Left lung (tissue), 10 donors: ENCODE data around the gene ANKS1B. TPM values are rescaled to one million over a fixed set of nuclear protein-coding genes. Genes with fewer than 3 reads are reported as not detected.

Source experiments
- ATAC-seq: fragments of 200-7000 bp; cut with Tn5 transposase; one replicate; pipeline ENCODE4 v1.9.1; 2020; ENCODE audit warnings: moderate library complexity
- DNase-seq, 4 donors: peaks; one replicate each; pipeline ENCODE4 v3.0.0-alpha.2; 2013 to 2020
- H3K27ac ChIP-seq, 2 donors: fragments of 200-600 bp; sonication (generic) in 1 of 2; one replicate each; pipeline versions ENCODE4 v1.5.0 to v1.8.0; 2020 to 2021
- H3K27me3 ChIP-seq, 2 donors: fragments of 200-600 bp; sonication (generic) in 1 of 2; one replicate each; pipeline versions ENCODE4 v1.5.0 to v1.8.0; 2020 to 2021
- H3K36me3 ChIP-seq, 2 donors: fragments of 200-600 bp; sonication (generic) in 1 of 2; one replicate each; pipeline versions ENCODE4 v1.5.0 to v1.8.0; 2020 to 2021
- H3K4me1 ChIP-seq, 2 donors: fragments of 200-600 bp; one replicate each; pipeline ENCODE4 v1.8.0; 2021
- H3K4me3 ChIP-seq, 2 donors: fragments of 200-600 bp; sonication (generic) in 1 of 2; one replicate each; pipeline versions ENCODE4 v1.5.0 to v1.8.0; 2020 to 2021; ENCODE audit warnings: mild to moderate bottlenecking in 1 of 2
- H3K9me3 ChIP-seq, 2 donors: fragments of 200-600 bp; sonication (generic) in 1 of 2; one replicate each; pipeline versions ENCODE4 v1.5.0 to v1.8.0; 2020 to 2021
- CTCF ChIP-seq, 2 donors: fragments of 200-600 bp; sonication (generic) in 1 of 2; IDR thresholded peaks; one replicate each; pipeline versions ENCODE4 v1.5.0 to v1.8.0; 2021; ENCODE audit warnings: antibody characterized with exemption in 2 of 2
- intact Hi-C, 2 donors: fragments of 100-400 bp; cut with DNase I; formaldehyde crosslinking; loops; one replicate each; pipeline versions ENCODE4 v1.11.2 to v1.14.2; 2022
- polyA plus RNA-seq, 6 donors: library from polyadenylated mRNA; unstranded; fragments of 120-200 nt; gene quantifications; one replicate each; pipeline ENCODE4 v1.2.1, GENCODE V29; 2013; ENCODE audit not compliant: insufficient read length in 6 of 6
- total RNA-seq, 2 donors: library from RNA; stranded (reverse); fragmentation: NEBNext Ultra II Directional; extraction: Animal tissue kit (Norgen Biotek cat#: 25700); gene quantifications; one replicate each; pipeline ENCODE4 v1.2.1, GENCODE V29; 2021
- donor health status: DM: no; HTN: yes; CAD: no.
- donor health status: DM: no; HTN: no; CAD: no.

ANKS1B gene
- total and polyA plus RNA-seq, 8 donors: 4.9 to 31.8 (median 14.9) TPM

GRCh38 chr12:99017971-99018370, 966.8 kb downstream of the ANKS1B start:
- Histone ChIP-seq H3K27me3 (no peaks in the 10 kb centered on the region), H3K9me3 (peaks cover 0 to 9% of the 10 kb centered on the region in 2 donors), H3K4me3 (no peak overlapping the region), H3K36me3 (no peaks in the 10 kb centered on the region), H3K27ac (no peak overlapping the region), H3K4me1 (no peaks in the 10 kb centered on the region)
- no peak for TF ChIP-seq CTCF (IDR thresholded peaks at IDR 0.05)
- DNase-seq: no peak
- no peak for ATAC-seq
- intact Hi-C loops: no loop called here

GRCh38 chr12:99009654-99010296, 975.0 kb downstream of the ANKS1B start:
- H3K27me3 ChIP-seq: no peaks in the 10 kb centered on the region
- intact Hi-C loops: no loop called here
- DNase-seq: no peak
- ATAC-seq: no peak
- no peak overlapping the region for H3K4me3 ChIP-seq
- no peaks in the 10 kb centered on the region for H3K36me3 ChIP-seq
- no peaks in the 10 kb centered on the region for H3K4me1 ChIP-seq
- no peak overlapping the region for H3K27ac ChIP-seq
- no peaks in the 10 kb centered on the region for H3K9me3 ChIP-seq
- no peak for TF ChIP-seq CTCF (IDR thresholded peaks at IDR 0.05)

- Histone ChIP-seq H3K27ac (no peak overlapping the region), H3K4me1 (no peaks in the 10 kb centered on the region), H3K9me3 (no peaks in the 10 kb centered on the region), H3K4me3 (no peak overlapping the region), H3K36me3 (no peaks in the 10 kb centered on the region), H3K27me3 (no peaks in the 10 kb centered on the region)
- ATAC-seq (no peak), DNase-seq (no peak)
- no peak for TF ChIP-seq CTCF (IDR thresholded peaks at IDR 0.05)
- intact Hi-C loops: no loop called here
These were observed 979.1 kb downstream of the ANKS1B start for GRCh38 chr12:99005601-99006000.

GRCh38 chr12:99004799-99005466, 979.8 kb downstream of the ANKS1B start:
- intact Hi-C loops: no loop called here
- Histone ChIP-seq H3K27ac (no peak overlapping the region), H3K9me3 (no peaks in the 10 kb centered on the region), H3K4me3 (no peak overlapping the region), H3K4me1 (no peaks in the 10 kb centered on the region), H3K27me3 (no peaks in the 10 kb centered on the region), H3K36me3 (no peaks in the 10 kb centered on the region)
- TF ChIP-seq CTCF (IDR thresholded peaks at IDR 0.05): no peak
- ATAC-seq: no peak
- DNase-seq: no peak

- intact Hi-C loops: no loop called here
- no peak for DNase-seq
- ATAC-seq: no peak
- Histone ChIP-seq H3K4me1 (no peaks in the 10 kb centered on the region), H3K4me3 (no peak overlapping the region), H3K27ac (no peak overlapping the region), H3K36me3 (no peaks in the 10 kb centered on the region), H3K27me3 (no peaks in the 10 kb centered on the region), H3K9me3 (no peaks in the 10 kb centered on the region)
- TF ChIP-seq CTCF (IDR thresholded peaks at IDR 0.05): no peak
These were observed 982.0 kb downstream of the ANKS1B start for GRCh38 chr12:99002731-99003130.
